Activated CD8-positive, alpha-beta memory T cell treated with anti-CD3 and anti-CD28 coated beads for 4 hours (primary cell): ENCODE measurements around the gene MAL.

Experiments used
- DNase-seq, 2 donors: peaks; one replicate each; pipeline ENCODE4 v3.0.0-alpha.2; 2020; ENCODE audit warnings: low read depth in 2 of 2

MAL gene

GRCh38 chr2:95061601-95062183 lies 36.2 kb downstream of the MAL start:
- DNase-seq: no peak

GRCh38 chr2:95062242-95063085 lies 37.0 kb downstream of the MAL start:
- DNase-seq: no peak

DNA sequence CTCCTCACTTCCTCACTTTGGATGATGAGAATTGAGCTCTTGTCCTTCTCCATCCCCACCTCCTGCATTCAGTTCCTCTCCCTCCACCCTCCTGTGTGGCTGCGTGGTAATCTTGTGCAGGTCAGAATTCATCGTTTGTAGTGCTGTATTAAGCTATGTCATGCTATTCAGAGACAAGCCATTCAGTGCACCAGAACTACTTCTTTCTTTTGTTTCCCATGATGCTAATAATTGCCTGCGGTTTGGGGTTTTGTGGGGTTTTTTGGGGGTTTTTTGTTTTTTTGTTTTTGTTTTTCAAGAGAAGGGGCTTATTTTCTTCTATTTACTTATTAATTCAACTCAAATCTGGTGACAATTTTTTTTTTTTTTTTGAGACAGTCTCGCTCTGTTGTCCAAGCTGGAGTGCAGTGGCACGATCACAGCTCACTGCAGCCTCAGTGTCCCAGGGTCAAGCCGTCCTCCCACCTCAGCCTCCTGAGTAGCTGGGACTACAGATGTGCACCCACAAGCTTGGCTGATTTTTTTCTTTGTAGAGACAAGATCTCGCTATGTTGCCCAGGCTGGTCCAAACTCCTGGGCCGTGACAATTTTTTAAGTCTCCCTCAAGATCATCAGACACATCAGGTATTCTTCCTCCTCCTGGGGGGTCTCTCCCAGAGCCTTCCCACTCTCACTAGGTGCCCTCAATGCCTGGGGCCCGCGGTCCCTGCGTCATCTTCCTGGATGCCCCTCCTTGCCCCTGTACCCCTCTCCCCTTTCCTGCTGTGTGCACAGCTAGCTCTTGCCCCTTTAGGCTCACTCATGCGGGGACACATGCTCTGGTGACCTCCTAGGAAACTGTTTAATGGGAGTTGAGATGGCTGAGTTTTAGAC lies 37.8 kb downstream of the MAL start:
- DNase-seq: no peak

GRCh38 chr2:95068256-95068655 lies 42.7 kb downstream of the MAL start:
- DNase-seq: no peak

- DNase-seq: no peak
These were observed 44.0 kb downstream of the MAL start for GRCh38 chr2:95069465-95069864.

GRCh38 chr2:95071856-95072255 lies 46.3 kb downstream of the MAL start:
- no peak for DNase-seq

- DNase-seq: no peak
These were observed 46.9 kb downstream of the MAL start for GRCh38 chr2:95072424-95072823.

- DNase-seq: no peak
These were observed 48.6 kb downstream of the MAL start for GRCh38 chr2:95073856-95074662.

- peak in 1 of 2 donors; percentile 44 for DNase-seq
These were observed 49.3 kb downstream of the MAL start for GRCh38 chr2:95074663-95075439.

GRCh38 chr2:95075440-95076132 lies 50.1 kb downstream of the MAL start:
- DNase-seq: no peak

DNA sequence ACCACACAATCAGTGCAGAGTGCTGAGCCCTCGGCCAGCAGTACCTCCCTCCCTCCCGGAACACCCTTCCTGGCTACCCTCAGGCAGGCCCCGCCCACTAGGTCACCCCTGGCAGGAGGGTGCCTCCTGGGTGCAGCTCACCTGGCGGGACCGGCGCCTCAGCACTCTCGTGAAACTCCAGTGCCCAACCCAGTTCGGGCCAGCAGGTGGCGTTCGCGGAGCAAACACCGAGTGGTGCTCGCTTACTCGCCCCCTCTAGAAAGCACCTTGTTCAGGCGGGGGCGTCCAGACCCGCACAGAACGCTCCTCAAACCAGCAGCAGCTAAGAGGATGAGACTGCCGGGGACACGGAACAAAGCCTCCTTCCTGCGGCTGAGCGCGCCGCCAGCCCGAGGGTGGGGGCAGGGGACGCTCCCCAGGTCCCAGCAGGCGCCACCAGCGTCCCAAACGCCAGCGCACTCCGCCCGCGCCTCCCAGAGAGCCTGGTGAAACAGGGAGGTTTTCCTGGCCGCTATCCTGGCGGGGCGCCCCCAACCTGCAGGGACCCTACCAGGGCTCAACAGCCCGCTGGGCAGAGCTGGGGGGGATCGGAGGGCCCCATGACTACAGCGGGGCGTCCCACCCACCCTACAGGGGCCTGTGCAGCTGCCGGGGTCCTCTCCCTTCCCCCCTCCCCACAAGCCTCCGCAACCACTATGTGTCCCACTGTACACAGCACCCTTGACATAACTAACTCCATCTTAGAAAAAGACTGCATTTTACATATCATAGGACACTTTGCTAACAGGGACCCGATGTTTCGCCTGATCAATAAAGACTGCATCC lies 51.4 kb downstream of the MAL start:
- peak; percentile 73 to 81 for DNase-seq

- no peak for DNase-seq
These were observed 52.0 kb downstream of the MAL start for GRCh38 chr2:95077530-95077825.

GRCh38 chr2:95077861-95078603 lies 52.5 kb downstream of the MAL start:
- DNase-seq: no peak

GRCh38 chr2:95079199-95079683 lies 53.7 kb downstream of the MAL start:
- DNase-seq: no peak

DNA sequence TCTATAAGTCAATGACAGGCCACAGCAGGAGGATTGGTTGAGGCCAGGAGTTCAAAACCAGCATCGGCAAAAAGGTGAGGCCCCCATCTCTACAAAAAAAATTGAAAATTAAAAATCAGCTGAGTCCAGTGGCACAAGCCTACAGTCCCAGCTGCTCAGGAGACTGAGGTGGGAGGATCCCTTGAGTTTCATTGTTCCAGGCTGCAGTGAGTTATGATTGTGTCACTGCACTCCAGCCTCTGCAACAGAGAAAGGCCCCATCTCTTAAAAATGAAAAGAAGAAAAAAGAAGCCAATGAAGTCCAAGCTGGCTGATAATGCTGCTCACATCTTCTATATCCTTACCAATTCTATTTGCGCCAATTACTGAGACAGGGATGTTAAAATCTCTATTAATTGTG lies 57.0 kb downstream of the MAL start:
- DNase-seq: no peak

DNA sequence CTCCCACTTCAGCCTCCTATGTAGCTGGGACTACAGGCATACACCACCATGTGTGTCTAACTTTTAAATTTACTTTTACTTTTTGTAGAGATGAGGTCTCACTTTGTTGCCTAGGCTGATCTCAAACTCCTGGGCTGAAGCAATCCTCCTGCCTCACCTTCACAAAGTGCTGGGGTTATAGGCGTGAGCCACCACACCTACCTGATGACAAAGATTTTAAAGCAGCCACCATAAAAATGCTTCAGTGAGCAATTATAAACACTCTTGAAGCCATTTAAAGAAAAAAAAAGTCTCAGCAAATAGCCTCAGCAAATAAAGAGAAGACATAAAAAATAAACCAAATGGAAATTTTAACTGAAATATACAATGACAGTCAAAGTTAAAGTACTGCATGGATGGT lies 60.5 kb downstream of the MAL start:
- no peak for DNase-seq

DNA sequence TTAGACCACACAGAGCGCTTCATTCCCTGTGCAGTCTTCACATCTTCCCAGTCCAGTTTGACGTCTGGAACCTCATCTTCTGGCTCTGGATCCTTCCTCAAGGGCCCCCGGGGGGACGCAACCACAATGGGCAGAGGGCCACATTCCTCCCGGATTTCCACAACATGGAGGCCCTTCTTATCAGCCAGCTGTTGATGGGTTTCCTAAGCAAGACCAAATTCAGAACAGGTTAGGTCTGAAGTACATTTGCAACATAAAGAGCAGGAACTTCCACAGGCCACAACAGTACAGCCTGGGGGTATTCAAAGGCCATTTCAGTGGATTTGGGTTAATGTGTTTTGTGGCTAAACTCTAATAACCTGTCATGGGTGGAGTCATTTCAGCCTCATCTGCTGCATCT lies 61.9 kb downstream of the MAL start:
- DNase-seq: no peak

DNA sequence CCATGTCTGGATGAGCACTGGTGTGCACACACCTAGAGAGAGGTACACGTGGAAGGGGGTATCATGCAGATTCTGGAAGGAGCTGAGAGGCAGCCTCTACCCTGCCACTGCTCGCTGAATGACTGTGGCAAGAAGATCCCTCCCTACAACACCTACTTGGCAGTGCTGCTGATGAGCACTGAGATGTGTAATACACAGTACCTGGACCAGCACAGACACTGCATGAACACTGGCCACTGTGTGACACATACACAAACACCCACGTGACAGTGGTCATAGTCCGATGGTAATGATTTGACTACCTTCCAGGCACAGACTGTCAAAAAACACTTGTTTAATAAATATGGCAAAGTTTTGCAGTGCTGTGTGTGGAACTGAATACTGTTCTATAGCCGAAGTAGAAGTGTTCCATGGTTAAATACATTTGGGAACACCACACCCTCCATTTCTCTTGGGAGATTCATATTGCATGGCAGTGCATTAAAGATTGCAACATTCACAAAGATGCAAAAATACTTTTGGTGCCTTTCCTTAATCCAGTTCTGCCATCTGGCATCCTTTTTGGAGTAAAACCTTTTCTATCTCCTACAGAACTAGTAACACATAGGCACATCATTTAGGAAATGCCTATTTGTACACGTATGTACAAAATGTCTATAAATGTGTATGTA lies 66.5 kb downstream of the MAL start:
- no peak for DNase-seq
